Measurements from ENCODE around the gene FGF12. TPM values are rescaled to one million over a fixed set of nuclear protein-coding genes. Genes with fewer than 3 reads are reported as not detected.

The FGF12 gene
- total RNA-seq, 1 donor from 2014 or later, result 3.2 TPM

- Histone ChIP-seq H3K4me3 (no peak overlapping the region), H3K9me3 (no peaks in the 10 kb centered on the region), H3K27ac (no peak overlapping the region), H3K27me3 (no peaks in the 10 kb centered on the region), H3K36me3 (no peaks in the 10 kb centered on the region), H3K4me1 (no peaks in the 10 kb centered on the region)
- no peak for TF ChIP-seq CTCF (IDR thresholded peaks at IDR 0.05)
- DNase-seq, result no peak
- intact Hi-C loops (cut with DNase I), result no loop called here
- ATAC-seq, result no peak
Observed at GRCh38 chr3:192637803-192638202, 89.5 kb downstream of the FGF12 start.

GRCh38 chr3:192636517-192637444, 90.6 kb downstream of the FGF12 start:
- Histone ChIP-seq H3K27ac (no peak overlapping the region), H3K4me3 (no peak overlapping the region), H3K9me3 (no peaks in the 10 kb centered on the region), H3K27me3 (no peaks in the 10 kb centered on the region), H3K4me1 (no peaks in the 10 kb centered on the region), H3K36me3 (no peaks in the 10 kb centered on the region)
- no peak for DNase-seq
- no peak for ATAC-seq
- intact Hi-C loops (cut with DNase I), result no loop called here
- no peak for TF ChIP-seq CTCF (IDR thresholded peaks at IDR 0.05)

- TF ChIP-seq CTCF (IDR thresholded peaks at IDR 0.05), result no peak
- Histone ChIP-seq H3K9me3 (no peaks in the 10 kb centered on the region), H3K27me3 (no peaks in the 10 kb centered on the region), H3K36me3 (no peaks in the 10 kb centered on the region), H3K27ac (no peak overlapping the region), H3K4me1 (no peaks in the 10 kb centered on the region), H3K4me3 (no peak overlapping the region)
- ATAC-seq (no peak), DNase-seq (no peak)
- intact Hi-C loops (cut with DNase I), result no loop called here
Observed at GRCh38 chr3:192629429-192629828, 97.9 kb downstream of the FGF12 start.

GRCh38 chr3:192621909-192622308, 105.4 kb downstream of the FGF12 start:
- no peaks in the 10 kb centered on the region for H3K9me3 ChIP-seq
- DNase-seq, result no peak
- no peaks in the 10 kb centered on the region for H3K27me3 ChIP-seq
- no peak for ATAC-seq
- no peak for TF ChIP-seq CTCF (IDR thresholded peaks at IDR 0.05)
- H3K4me1 ChIP-seq, result no peaks in the 10 kb centered on the region
- intact Hi-C loops (cut with DNase I), result no loop called here
- H3K36me3 ChIP-seq, result no peaks in the 10 kb centered on the region
- H3K4me3 ChIP-seq, result no peak overlapping the region
- no peak overlapping the region for H3K27ac ChIP-seq

- Histone ChIP-seq H3K36me3 (no peaks in the 10 kb centered on the region), H3K27me3 (no peaks in the 10 kb centered on the region), H3K4me3 (no peak overlapping the region), H3K4me1 (no peaks in the 10 kb centered on the region), H3K27ac (no peak overlapping the region), H3K9me3 (no peaks in the 10 kb centered on the region)
- intact Hi-C loops (cut with DNase I), result no loop called here
- no peak for ATAC-seq
- TF ChIP-seq CTCF (IDR thresholded peaks at IDR 0.05), result no peak
- no peak for DNase-seq
Observed at GRCh38 chr3:192620275-192620674, 107.1 kb downstream of the FGF12 start.
